HepG2 (cell line): ENCODE results near the gene ATP5F1E. TPM values are rescaled to one million over a fixed set of nuclear protein-coding genes. Genes with fewer than 3 reads are reported as not detected.

Experiments
- BHLHE40 ChIP-seq: IDR thresholded peaks from 2 replicates; pipeline ENCODE4 v1.6.1; 2011; ENCODE audit warnings: low read length, improper control_type of control experiment
- CBX1 ChIP-seq: IDR thresholded peaks from one replicate; pipeline ENCODE4 v1.6.1; 2016; ENCODE audit warnings: antibody characterized with exemption, low read depth
- JUND ChIP-seq: sonication (generic); formaldehyde crosslinking; IDR thresholded peaks from 2 replicates; pipeline ENCODE4 v1.8.0; 2022; ENCODE audit warnings: mild to moderate bottlenecking, missing genetic modification reagents
- NCOA2 ChIP-seq: sonication (generic); formaldehyde crosslinking; IDR thresholded peaks from 2 replicates; pipeline ENCODE4 v1.8.0; 2022; ENCODE audit warnings: inconsistent platforms
- NRL ChIP-seq: sonication (generic); formaldehyde crosslinking; IDR thresholded peaks from 2 replicates; pipeline ENCODE4 v1.5.0; 2020; ENCODE audit warnings: missing genetic modification reagents, mild to moderate bottlenecking, moderate library complexity, borderline replicate concordance
- RARA ChIP-seq: IDR thresholded peaks from 2 replicates; pipeline ENCODE4 v1.6.1; 2016; ENCODE audit warnings: missing genetic modification reagents, missing compliant biosample characterization
- RXRB ChIP-seq: IDR thresholded peaks from 2 replicates; pipeline ENCODE4 v1.6.1; 2016; ENCODE audit warnings: borderline replicate concordance, missing genetic modification reagents, missing compliant biosample characterization
- SP140L ChIP-seq: sonication (generic); formaldehyde crosslinking; IDR thresholded peaks from 2 replicates; pipeline ENCODE4 v1.4.0; 2020; ENCODE audit warnings: missing genetic modification reagents, borderline replicate concordance
- SPEN ChIP-seq: sonication (generic); formaldehyde crosslinking; IDR thresholded peaks from 2 replicates; pipeline ENCODE4 v1.5.1; 2020; ENCODE audit warnings: low read depth, mild to moderate bottlenecking, missing genetic modification reagents
- TCF7 ChIP-seq: sonication (generic); IDR thresholded peaks from 2 replicates; pipeline ENCODE4 v1.6.1; 2016; ENCODE audit warnings: antibody characterized with exemption, low read depth
- TSC22D2 ChIP-seq: sonication (generic); formaldehyde crosslinking; IDR thresholded peaks from 2 replicates; pipeline ENCODE4 v1.5.1; 2020; ENCODE audit warnings: missing genetic modification reagents, mild to moderate bottlenecking, borderline replicate concordance
- ZBTB38 ChIP-seq: sonication (generic); formaldehyde crosslinking; IDR thresholded peaks from 2 replicates; pipeline ENCODE4 v1.5.1; 2020; ENCODE audit warnings: mild to moderate bottlenecking, missing genetic modification reagents
- ZMAT3 ChIP-seq: sonication (generic); formaldehyde crosslinking; conservative IDR thresholded peaks from 2 replicates; pipeline ENCODE4 v1.7.0; 2021; ENCODE audit warnings: missing genetic modification reagents
- ZNF225 ChIP-seq: sonication (generic); formaldehyde crosslinking; IDR thresholded peaks from 2 replicates; pipeline ENCODE4 v1.4.0; 2020; ENCODE audit warnings: mild to moderate bottlenecking, missing genetic modification reagents
- ZNF546 ChIP-seq: sonication (generic); formaldehyde crosslinking; conservative IDR thresholded peaks from 2 replicates; pipeline ENCODE4 v1.8.1; 2023; ENCODE audit warnings: mild to moderate bottlenecking, missing genetic modification reagents
- ZNF7 ChIP-seq: IDR thresholded peaks from 2 replicates; pipeline ENCODE4 v1.6.1; 2016; ENCODE audit warnings: missing biosample characterization, missing genetic modification reagents
- polyA plus RNA-seq, 8 experiments: library from polyadenylated mRNA; depleted of rRNA in 3 of 8; stranded (reverse) in 7 of 8; unstranded in 1 of 8; fragments of >200 nt; fragmentation: Illumina TruSeq in 4 of 8; extraction: Trizol in 4 of 8; gene quantifications; 2 replicates each; pipeline versions ENCODE4 v1.2.1 to v1.2.3, GENCODE V29; 2011 to 2016; ENCODE audit warnings: low read depth in 4 of 8, missing spikeins in 1 of 8, mixed read lengths in 1 of 8; ENCODE audit not compliant: insufficient read depth in 1 of 8
- total RNA-seq, 5 experiments: library from RNA; depleted of rRNA; stranded (reverse); fragments of >200 nt; fragmentation: Illumina TruSeq; extraction: Trizol; gene quantifications; 2 replicates each; pipeline ENCODE4 v1.2.3, GENCODE V29; 2016; ENCODE audit warnings: low read depth in 1 of 5
- TF ChIP-seq, protein P1 (sequence below): sonication (generic); formaldehyde crosslinking; IDR thresholded peaks from 2 replicates; pipeline ENCODE4 v1.4.0; 2020; ENCODE audit warnings: missing genetic modification reagents
- TF ChIP-seq, protein P2 (sequence below): sonication (generic); formaldehyde crosslinking; IDR thresholded peaks from 2 replicates; pipeline ENCODE4 v1.4.0; 2020; ENCODE audit warnings: missing genetic modification reagents
- TF ChIP-seq, protein P3 (sequence below): sonication (generic); formaldehyde crosslinking; IDR thresholded peaks from 2 replicates; pipeline ENCODE4 v1.4.0; 2020; ENCODE audit warnings: missing genetic modification reagents, mild to moderate bottlenecking, borderline replicate concordance
- TF ChIP-seq, protein P4 (sequence below): sonication (generic); formaldehyde crosslinking; IDR thresholded peaks from 2 replicates; pipeline ENCODE4 v1.4.0; 2020; ENCODE audit warnings: mild to moderate bottlenecking, missing genetic modification reagents

ATP5F1E gene
- total and polyA plus RNA-seq, 2 of the 13 experiments (the other 11 are each of a cell fraction or from before 2014, with no cell fraction given): 121 to 134 TPM

DNA sequence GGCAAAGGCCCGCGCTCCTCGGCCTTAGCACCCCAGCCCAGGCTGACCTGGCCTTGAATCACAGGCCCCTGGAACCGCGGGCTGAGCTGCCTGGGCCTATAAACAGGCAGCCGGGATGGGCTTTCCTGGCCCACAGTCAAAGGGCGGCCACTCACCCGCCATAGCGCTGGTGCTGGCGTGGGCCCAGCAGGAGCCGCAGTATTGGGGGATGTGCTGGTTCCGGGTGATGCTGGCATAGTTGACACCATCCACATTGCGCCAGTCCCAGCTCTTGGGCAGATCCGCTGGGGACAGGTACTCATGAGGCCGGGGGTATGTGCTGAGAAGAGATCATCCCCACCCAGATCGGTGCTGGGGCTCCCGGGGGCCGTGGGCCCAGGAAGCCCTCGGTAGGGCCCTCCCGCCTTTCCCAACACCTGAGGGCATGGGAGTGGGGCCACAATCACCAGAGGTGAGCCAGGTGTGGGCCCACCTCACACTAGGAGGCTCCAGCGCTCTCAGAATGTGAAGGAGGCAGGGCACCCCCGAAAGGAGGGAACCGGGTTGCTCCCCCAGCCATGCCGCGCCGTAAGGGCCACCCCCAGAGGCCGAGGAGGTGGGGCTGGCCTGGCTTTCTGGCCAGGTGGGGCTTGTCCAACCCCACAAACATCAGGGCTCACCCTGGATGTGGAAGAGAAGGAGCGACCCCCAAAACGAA, 25.8 kb downstream of the ATP5F1E start (continued):
- TF ChIP-seq, protein P1, sequence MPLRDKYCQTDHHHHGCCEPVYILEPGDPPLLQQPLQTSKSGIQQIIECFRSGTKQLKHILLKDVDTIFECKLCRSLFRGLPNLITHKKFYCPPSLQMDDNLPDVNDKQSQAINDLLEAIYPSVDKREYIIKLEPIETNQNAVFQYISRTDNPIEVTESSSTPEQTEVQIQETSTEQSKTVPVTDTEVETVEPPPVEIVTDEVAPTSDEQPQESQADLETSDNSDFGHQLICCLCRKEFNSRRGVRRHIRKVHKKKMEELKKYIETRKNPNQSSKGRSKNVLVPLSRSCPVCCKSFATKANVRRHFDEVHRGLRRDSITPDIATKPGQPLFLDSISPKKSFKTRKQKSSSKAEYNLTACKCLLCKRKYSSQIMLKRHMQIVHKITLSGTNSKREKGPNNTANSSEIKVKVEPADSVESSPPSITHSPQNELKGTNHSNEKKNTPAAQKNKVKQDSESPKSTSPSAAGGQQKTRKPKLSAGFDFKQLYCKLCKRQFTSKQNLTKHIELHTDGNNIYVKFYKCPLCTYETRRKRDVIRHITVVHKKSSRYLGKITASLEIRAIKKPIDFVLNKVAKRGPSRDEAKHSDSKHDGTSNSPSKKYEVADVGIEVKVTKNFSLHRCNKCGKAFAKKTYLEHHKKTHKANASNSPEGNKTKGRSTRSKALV (CRISPR knock-in tag): 0 out of 2 replicates have a peak, but pooled peaks have one; percentile 23
- TF ChIP-seq ZNF546 (CRISPR knock-in tag) (peak; percentile 49; the same call in 1 of the 2 replicates), JUND (CRISPR knock-in tag) (0 out of 2 replicates have a peak, but pooled peaks have one; percentile 13), TSC22D2 (CRISPR knock-in tag) (no peak), CBX1 (no peak), ZNF7 (CRISPR knock-in tag) (0 out of 2 replicates have a peak, but pooled peaks have one; percentile 8), NCOA2 (CRISPR knock-in tag) (peak; percentile 8; the same call in 1 of the 2 replicates), ZMAT3 (CRISPR knock-in tag) (no peak), NRL (peak; percentile 60; the same call in 1 of the 2 replicates), RXRB (CRISPR knock-in tag) (peak; percentile 84), SP140L (CRISPR knock-in tag) (no peak), SPEN (peak; percentile 38), BHLHE40 (no peak), TCF7 (no peak), ZNF225 (CRISPR knock-in tag) (peak; percentile 21; the same call in 1 of the 2 replicates), RARA (peak; percentile 89), ZBTB38 (peak; percentile 94)
- TF ChIP-seq, protein P2, sequence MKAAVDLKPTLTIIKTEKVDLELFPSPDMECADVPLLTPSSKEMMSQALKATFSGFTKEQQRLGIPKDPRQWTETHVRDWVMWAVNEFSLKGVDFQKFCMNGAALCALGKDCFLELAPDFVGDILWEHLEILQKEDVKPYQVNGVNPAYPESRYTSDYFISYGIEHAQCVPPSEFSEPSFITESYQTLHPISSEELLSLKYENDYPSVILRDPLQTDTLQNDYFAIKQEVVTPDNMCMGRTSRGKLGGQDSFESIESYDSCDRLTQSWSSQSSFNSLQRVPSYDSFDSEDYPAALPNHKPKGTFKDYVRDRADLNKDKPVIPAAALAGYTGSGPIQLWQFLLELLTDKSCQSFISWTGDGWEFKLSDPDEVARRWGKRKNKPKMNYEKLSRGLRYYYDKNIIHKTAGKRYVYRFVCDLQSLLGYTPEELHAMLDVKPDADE (CRISPR knock-in tag): 0 out of 2 replicates have a peak, but pooled peaks have one; percentile 48
- TF ChIP-seq, protein P3, sequence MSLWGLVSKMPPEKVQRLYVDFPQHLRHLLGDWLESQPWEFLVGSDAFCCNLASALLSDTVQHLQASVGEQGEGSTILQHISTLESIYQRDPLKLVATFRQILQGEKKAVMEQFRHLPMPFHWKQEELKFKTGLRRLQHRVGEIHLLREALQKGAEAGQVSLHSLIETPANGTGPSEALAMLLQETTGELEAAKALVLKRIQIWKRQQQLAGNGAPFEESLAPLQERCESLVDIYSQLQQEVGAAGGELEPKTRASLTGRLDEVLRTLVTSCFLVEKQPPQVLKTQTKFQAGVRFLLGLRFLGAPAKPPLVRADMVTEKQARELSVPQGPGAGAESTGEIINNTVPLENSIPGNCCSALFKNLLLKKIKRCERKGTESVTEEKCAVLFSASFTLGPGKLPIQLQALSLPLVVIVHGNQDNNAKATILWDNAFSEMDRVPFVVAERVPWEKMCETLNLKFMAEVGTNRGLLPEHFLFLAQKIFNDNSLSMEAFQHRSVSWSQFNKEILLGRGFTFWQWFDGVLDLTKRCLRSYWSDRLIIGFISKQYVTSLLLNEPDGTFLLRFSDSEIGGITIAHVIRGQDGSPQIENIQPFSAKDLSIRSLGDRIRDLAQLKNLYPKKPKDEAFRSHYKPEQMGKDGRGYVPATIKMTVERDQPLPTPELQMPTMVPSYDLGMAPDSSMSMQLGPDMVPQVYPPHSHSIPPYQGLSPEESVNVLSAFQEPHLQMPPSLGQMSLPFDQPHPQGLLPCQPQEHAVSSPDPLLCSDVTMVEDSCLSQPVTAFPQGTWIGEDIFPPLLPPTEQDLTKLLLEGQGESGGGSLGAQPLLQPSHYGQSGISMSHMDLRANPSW (CRISPR knock-in tag): no peak
- TF ChIP-seq, protein P4, sequence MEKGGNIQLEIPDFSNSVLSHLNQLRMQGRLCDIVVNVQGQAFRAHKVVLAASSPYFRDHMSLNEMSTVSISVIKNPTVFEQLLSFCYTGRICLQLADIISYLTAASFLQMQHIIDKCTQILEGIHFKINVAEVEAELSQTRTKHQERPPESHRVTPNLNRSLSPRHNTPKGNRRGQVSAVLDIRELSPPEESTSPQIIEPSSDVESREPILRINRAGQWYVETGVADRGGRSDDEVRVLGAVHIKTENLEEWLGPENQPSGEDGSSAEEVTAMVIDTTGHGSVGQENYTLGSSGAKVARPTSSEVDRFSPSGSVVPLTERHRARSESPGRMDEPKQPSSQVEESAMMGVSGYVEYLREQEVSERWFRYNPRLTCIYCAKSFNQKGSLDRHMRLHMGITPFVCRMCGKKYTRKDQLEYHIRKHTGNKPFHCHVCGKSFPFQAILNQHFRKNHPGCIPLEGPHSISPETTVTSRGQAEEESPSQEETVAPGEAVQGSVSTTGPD (CRISPR knock-in tag): no peak
